Chondrocyte (in vitro differentiated cells): Measurements from ENCODE around the gene SPANXD. TPM values are rescaled to one million over a fixed set of nuclear protein-coding genes. Genes with fewer than 3 reads are reported as not detected.

Experiments used
- DNase-seq: peaks from one replicate; pipeline ENCODE4 v3.0.0; 2021; ENCODE audit warnings: mixed read lengths, low spot score
- H3K27ac Mint-ChIP-seq: one replicate; pipeline ENCODE4 v1.8.0; 2021; ENCODE audit warnings: mild to moderate bottlenecking, moderate library complexity, mixed read lengths; ENCODE audit not compliant: unreplicated experiment
- H3K27me3 Mint-ChIP-seq: 2 replicates; pipeline ENCODE4 v1.8.0; 2021; ENCODE audit warnings: low read depth, mixed read lengths
- H3K36me3 Mint-ChIP-seq: 2 replicates; pipeline ENCODE4 v1.8.0; 2021; ENCODE audit warnings: low read depth, mixed read lengths
- H3K4me1 Mint-ChIP-seq: 2 replicates; pipeline ENCODE4 v1.8.0; 2021; ENCODE audit warnings: low read depth, mild to moderate bottlenecking, mixed read lengths
- H3K4me3 Mint-ChIP-seq: one replicate; pipeline ENCODE4 v1.8.0; 2021; ENCODE audit warnings: mild to moderate bottlenecking, moderate library complexity, mixed read lengths; ENCODE audit not compliant: unreplicated experiment
- H3K9me3 Mint-ChIP-seq: 2 replicates; pipeline ENCODE4 v1.8.0; 2021; ENCODE audit warnings: low read depth, mixed read lengths
- CTCF ChIP-seq: fragments of 200-600 bp; sonication (generic); IDR thresholded peaks from 2 replicates; pipeline ENCODE4 v1.5.0; 2021; ENCODE audit warnings: antibody characterized with exemption, mild to moderate bottlenecking, moderate library complexity
- total RNA-seq: library from RNA; stranded (reverse); gene quantifications from 3 replicates; pipeline ENCODE4 v1.2.1, GENCODE V29; 2021

The SPANXD gene
- total RNA-seq, 1 donor from 2014 or later, result not detected

DNA sequence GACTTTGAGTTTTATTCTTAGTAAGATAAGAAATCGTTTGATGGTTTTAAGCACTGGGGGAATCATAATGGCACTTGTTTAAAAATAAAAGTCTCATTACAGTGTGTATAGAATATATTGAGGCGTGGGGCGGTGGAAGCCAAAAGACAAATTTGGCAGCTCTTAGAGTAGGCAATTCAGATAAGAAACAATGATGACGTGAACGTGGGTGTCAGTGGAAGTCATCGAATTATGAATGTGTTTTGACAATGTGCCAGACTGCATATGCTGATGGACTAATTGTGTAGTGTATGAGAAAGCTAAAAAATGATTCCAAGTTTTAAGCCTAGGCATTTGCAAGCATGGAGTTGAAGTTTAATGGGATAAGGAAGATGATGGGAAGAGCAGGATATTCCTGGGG, 35.8 kb downstream of the SPANXD start:
- H3K4me3 Mint-ChIP-seq, result no peak overlapping the region

GRCh38 chrX:141652286-141652685, 46.3 kb downstream of the SPANXD start:
- no peaks in the 10 kb centered on the region for H3K4me1 Mint-ChIP-seq
- no peaks in the 10 kb centered on the region for H3K36me3 Mint-ChIP-seq

More for the DNA sequence above, 35.8 kb downstream of the SPANXD start:
- no peak for TF ChIP-seq CTCF
- peaks cover 9% of the 10 kb centered on the region for H3K9me3 Mint-ChIP-seq
- no peak overlapping the region for H3K27ac Mint-ChIP-seq
- no peaks in the 10 kb centered on the region for H3K36me3 Mint-ChIP-seq
- H3K4me1 Mint-ChIP-seq, result no peaks in the 10 kb centered on the region
- DNase-seq, result no peak
- no peaks in the 10 kb centered on the region for H3K27me3 Mint-ChIP-seq

More at GRCh38 chrX:141652286-141652685, 46.3 kb downstream of the SPANXD start:
- Mint-ChIP-seq H3K9me3 (peaks cover 21% of the 10 kb centered on the region), H3K27ac (no peak overlapping the region), H3K27me3 (no peaks in the 10 kb centered on the region), H3K4me3 (no peak overlapping the region)
- no peak for TF ChIP-seq CTCF
- DNase-seq, result no peak

Other genes with a start within 250 kb of the SPANXD start
- not detected in 3 replicates for gene SPANXA1, start 114.0 kb downstream of the SPANXD start, total RNA-seq
- gene SPANXA2, start 109.0 kb downstream of the SPANXD start, total RNA-seq, result not detected in 3 replicates
- not detected in 3 replicates for gene MAGEC3, start 139.6 kb upstream of the SPANXD start, total RNA-seq
- gene MAGEC1, start 205.2 kb upstream of the SPANXD start, total RNA-seq, result not detected in 3 replicates